Thyroid gland (tissue), 4 donors: ENCODE data around the gene GAL3ST2. TPM values are rescaled to one million over a fixed set of nuclear protein-coding genes. Genes with fewer than 3 reads are reported as not detected.

ENCODE experiments used
- DNase-seq, 2 donors: peaks; one replicate each; pipeline ENCODE4 v3.0.0-alpha.2; 2019
- H3K27ac ChIP-seq, 3 donors: fragments of 200-600 bp; sonication (generic); 1 replicate in 2 of 3; 2 replicates in 1 of 3; pipeline ENCODE4 v1.5.1; 2016 to 2019; ENCODE audit warnings: mild to moderate bottlenecking in 1 of 3, moderate library complexity in 1 of 3
- H3K27me3 ChIP-seq: fragments of 200-600 bp; sonication (generic); one replicate; pipeline ENCODE4 v1.5.1; 2019
- H3K36me3 ChIP-seq, 2 donors: fragments of 200-600 bp; sonication (generic); one replicate each; pipeline ENCODE4 v1.5.1; 2016 to 2019
- H3K4me1 ChIP-seq, 2 donors: fragments of 200-600 bp; sonication (generic); one replicate each; pipeline ENCODE4 v1.5.1; 2017 to 2019
- H3K4me3 ChIP-seq, 3 donors: fragments of 200-600 bp; sonication (generic); replicated peaks in 1 of 3; 1 replicate in 2 of 3; 2 replicates in 1 of 3; pipeline ENCODE4 v1.5.1; 2016; ENCODE audit warnings: mild to moderate bottlenecking in 1 of 3
- H3K9me3 ChIP-seq: fragments of 200-600 bp; sonication (generic); one replicate; pipeline ENCODE4 v1.5.1; 2017
- POLR2A ChIP-seq, 2 donors: fragments of 450-650 bp; IDR thresholded peaks; one replicate each; pipeline ENCODE4 v1.6.1; 2017; ENCODE audit warnings: antibody characterized with exemption in 2 of 2, mild to moderate bottlenecking in 2 of 2, moderate library complexity in 1 of 2
- WGBS, 2 donors: methylation state at CpG; one replicate each; pipeline ENCODE4 v1.1.5; 2017; 5-methylcytosine and 5-hydroxymethylcytosine counted together
- intact Hi-C: fragments of 100-400 bp; cut with DNase I; formaldehyde crosslinking; loops from one replicate; pipeline ENCODE4 v1.15.1; 2023
- total RNA-seq, 4 donors: library from RNA; depleted of rRNA; stranded (reverse); fragments of >200 nt; gene quantifications; one replicate each; pipeline ENCODE4 v1.2.3, GENCODE V29; 2016
- TF ChIP-seq, protein P1 (sequence below), 6 experiments: fragments of 200-600 bp in 3 of 6; fragments of 450-650 bp in 3 of 6; sonication (generic) in 3 of 6; IDR thresholded peaks; one replicate each; pipeline ENCODE4 v1.5.1; 2016 to 2019; ENCODE audit warnings: antibody characterized with exemption in 6 of 6, mild to moderate bottlenecking in 2 of 6, inconsistent platforms in 1 of 6, moderate library complexity in 1 of 6

GAL3ST2 gene
- total RNA-seq, 4 donors from 2014 or later, result not detected

DNA sequence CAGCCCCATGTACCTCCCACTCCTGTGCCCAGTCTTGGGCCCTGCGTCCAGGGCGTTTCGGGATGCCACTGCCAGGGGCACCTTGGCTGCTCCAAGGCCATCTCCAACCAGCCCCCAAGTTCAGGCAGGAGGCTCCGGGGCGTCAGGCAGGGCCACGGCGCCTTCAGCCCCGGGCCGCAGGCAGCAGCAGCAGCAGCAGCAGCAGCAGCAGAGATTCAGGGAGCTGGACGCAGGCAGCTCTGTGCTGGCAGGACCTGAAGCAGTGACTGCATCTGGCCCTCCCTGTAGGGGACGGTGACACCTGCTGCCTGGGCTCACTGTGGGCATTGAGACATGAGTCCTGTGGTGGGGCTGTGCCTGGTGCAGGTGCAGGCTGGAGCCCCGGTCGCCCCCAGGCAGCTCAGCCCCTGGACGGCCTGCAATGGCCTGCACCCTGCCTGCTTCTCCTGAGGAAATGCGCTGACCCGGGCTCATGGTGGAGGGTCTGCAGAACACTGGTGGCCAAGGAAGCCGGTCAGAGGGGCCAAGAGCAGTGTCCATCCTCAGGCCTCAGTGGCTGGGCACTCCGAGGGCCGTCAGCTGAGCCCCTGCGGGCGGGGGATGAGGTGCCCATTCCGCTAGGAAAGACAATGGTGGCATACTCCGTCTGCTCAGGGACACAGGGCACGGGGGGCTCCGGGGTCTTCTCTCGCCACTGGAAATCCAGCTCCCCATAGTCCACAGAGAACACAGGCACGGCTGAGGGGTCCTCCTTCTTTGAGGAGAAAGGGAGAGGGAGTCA lies 74.1 kb downstream of the GAL3ST2 start:
- Histone ChIP-seq H3K36me3 (no peaks in the 10 kb centered on the region), H3K9me3 (no peaks in the 10 kb centered on the region), H3K4me1 (no peaks in the 10 kb centered on the region), H3K27me3 (no peaks in the 10 kb centered on the region), H3K4me3 (no peak overlapping the region), H3K27ac (no peak overlapping the region)
- no peak for DNase-seq
- intact Hi-C loops, result no loop called here
- TF ChIP-seq, protein P1, sequence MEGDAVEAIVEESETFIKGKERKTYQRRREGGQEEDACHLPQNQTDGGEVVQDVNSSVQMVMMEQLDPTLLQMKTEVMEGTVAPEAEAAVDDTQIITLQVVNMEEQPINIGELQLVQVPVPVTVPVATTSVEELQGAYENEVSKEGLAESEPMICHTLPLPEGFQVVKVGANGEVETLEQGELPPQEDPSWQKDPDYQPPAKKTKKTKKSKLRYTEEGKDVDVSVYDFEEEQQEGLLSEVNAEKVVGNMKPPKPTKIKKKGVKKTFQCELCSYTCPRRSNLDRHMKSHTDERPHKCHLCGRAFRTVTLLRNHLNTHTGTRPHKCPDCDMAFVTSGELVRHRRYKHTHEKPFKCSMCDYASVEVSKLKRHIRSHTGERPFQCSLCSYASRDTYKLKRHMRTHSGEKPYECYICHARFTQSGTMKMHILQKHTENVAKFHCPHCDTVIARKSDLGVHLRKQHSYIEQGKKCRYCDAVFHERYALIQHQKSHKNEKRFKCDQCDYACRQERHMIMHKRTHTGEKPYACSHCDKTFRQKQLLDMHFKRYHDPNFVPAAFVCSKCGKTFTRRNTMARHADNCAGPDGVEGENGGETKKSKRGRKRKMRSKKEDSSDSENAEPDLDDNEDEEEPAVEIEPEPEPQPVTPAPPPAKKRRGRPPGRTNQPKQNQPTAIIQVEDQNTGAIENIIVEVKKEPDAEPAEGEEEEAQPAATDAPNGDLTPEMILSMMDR (IDR thresholded peaks at IDR 0.05), result no peak
- WGBS, 2 donors, result 92 to 93% methylated on average over 5 to 6 of the region's 27 CpGs

DNA sequence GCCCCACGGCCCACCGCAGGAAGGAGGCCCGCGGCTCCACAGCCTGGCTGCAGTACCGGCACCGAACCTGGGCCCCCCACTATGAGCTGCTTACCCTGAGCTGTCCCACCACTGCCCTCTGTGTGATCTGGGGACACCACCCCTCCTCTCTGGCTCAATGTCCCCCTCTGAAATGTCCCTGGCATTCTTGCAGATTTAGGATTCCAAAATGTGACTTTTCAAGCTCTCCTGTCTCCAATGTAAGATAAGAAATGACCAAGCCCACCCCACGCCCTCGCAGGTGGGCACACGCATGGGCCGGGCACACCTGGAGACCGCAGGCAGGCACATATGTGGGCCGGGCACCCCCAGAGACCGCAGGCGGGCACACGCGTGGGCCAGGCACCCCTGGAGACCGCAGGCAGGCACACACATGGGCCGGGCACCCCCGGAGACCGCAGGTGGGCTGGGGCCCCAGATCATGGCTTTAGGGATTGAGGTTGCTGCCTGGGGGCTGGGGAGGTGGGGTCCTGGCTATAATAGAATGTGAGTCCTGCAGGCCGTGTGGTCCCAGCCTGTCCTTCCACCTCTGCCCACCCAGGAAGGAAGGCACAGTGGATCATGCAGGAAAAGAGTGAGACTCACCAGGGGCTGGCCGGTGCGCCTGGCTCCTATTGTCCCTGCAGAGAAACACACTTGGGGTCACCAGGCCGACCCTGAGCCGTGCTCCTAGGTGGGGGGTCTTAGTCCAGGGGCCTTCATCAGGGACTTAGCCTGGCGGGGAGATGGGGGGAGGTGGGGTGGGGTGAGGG lies 74.9 kb downstream of the GAL3ST2 start:
- intact Hi-C loops, result no loop called here
- H3K4me3 ChIP-seq, result no peak overlapping the region
- no peaks in the 10 kb centered on the region for H3K4me1 ChIP-seq
- H3K27me3 ChIP-seq, result no peaks in the 10 kb centered on the region
- no peak for TF ChIP-seq POLR2A (IDR thresholded peaks at IDR 0.05)
- TF ChIP-seq, protein P1 (IDR thresholded peaks at IDR 0.05), result no peak
- H3K36me3 ChIP-seq, result no peaks in the 10 kb centered on the region
- no peak for DNase-seq
- no peaks in the 10 kb centered on the region for H3K9me3 ChIP-seq
- no peak overlapping the region for H3K27ac ChIP-seq
- 90 to 92% methylated on average over 13 to 20 of the region's 26 CpGs for WGBS, 2 donors

DNA sequence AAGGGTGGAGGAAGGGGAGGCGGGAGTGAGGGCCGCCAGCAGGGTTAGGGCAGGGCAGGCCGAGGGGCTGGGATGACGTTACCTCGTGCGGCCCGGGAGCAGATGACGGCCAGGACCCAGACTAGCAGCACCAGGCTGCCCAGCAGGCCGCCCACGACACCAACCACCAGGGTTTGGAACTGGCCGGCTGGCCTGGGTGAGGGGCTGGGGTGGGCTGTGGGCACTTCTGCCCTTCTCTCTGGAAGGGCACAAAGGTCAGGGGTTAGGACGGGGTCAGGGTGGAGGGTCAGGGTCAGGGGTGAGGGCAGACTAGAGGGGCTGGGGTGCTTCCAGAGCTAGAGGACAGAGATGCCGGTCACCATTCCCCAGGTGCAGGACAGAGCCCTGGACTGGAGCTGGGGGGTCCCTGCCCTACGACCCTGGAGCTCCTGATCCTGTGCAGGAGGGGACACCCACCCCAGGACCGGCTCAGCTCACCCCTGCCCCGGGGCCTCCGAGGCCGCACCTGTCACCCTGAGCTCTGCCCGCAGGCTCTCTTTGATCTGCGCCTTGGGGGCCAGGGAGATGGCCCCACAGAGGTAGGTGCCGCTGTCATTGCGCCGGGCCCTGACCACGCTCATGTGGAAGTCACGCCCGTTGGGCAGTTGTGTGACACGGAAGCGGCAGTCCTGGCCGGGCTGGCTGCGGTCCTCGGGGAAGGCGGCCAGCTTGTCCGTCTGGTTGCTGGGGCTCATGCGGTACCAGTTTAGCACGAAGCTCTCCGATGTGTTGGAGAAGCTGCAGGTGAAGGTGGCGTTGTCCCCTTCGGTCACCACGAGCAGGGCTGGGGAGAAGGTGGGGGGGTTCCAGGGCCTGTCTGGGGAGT lies 75.7 kb downstream of the GAL3ST2 start:
- DNase-seq, result no peak
- WGBS, 2 donors, result 90 to 98% methylated on average over 19 to 28 of the region's 39 CpGs
- H3K9me3 ChIP-seq, result no peaks in the 10 kb centered on the region
- H3K27ac ChIP-seq, result no peak overlapping the region
- H3K4me3 ChIP-seq, result no peak overlapping the region
- no peaks in the 10 kb centered on the region for H3K4me1 ChIP-seq
- intact Hi-C loops, result no loop called here
- no peak for TF ChIP-seq POLR2A (IDR thresholded peaks at IDR 0.05)
- TF ChIP-seq, protein P1 (IDR thresholded peaks at IDR 0.05), result no peak
- no peaks in the 10 kb centered on the region for H3K36me3 ChIP-seq
- no peaks in the 10 kb centered on the region for H3K27me3 ChIP-seq

DNA sequence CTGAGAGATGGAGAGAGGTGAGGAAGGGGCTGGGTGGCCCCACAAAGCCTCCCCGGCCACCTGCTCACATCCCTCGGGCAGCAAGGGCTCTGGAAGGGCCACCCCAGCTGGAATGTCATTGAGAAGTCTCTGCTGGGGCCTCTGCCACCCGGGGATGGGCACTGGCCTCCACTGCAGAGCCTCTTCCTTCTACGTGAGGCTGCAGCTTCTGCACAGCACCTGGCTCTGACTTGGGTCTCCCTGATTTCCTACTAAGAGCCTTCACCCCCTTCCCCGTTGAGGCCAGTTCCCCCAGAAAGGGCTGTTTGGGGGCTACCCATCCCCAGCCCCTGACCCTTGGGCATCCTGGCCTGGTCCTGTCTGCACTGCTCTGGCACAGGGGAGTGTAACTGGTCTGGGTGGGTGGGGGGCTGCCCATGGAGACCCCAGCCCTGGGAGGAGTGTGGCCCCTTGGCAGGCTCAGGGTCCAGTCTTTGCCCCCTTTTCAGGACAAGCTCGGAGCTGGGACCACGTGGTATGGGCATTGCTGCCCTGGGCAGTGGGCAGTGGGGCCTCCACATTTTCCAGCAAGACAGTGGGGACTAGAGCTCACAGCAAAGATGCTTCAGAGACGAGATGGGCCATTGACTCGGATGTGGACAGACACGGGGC lies 76.5 kb downstream of the GAL3ST2 start:
- H3K36me3 ChIP-seq, result no peaks in the 10 kb centered on the region
- intact Hi-C loops, result no loop called here
- 94 to 100% methylated on average over 1 to 6 of the region's 10 CpGs for WGBS, 2 donors
- H3K4me1 ChIP-seq, result no peaks in the 10 kb centered on the region
- DNase-seq, result no peak
- no peaks in the 10 kb centered on the region for H3K27me3 ChIP-seq
- TF ChIP-seq POLR2A (IDR thresholded peaks at IDR 0.05), result no peak
- TF ChIP-seq, protein P1 (IDR thresholded peaks at IDR 0.05), result no peak
- no peak overlapping the region for H3K4me3 ChIP-seq
- no peak overlapping the region for H3K27ac ChIP-seq
- no peaks in the 10 kb centered on the region for H3K9me3 ChIP-seq

Other genes with a start within 250 kb of the GAL3ST2 start
- gene BOK, start 218.1 kb upstream of the GAL3ST2 start, total RNA-seq, result 10 to 100 TPM; 22.2 to 32.1 (median 27.0) TPM
- 10 to 100 TPM; 42.9 to 53.6 (median 46.2) TPM for gene THAP4, start 139.7 kb upstream of the GAL3ST2 start, total RNA-seq
- 100 to 1,000 TPM in 1 of 4 donors, 10 to 100 TPM in 3; 58.5 to 129 (median 86.2) TPM for gene ATG4B, start 139.1 kb upstream of the GAL3ST2 start, total RNA-seq
- gene DTYMK, start 90.0 kb upstream of the GAL3ST2 start, total RNA-seq, result 10 to 100 TPM in 3 of 4 donors, 1 to 10 TPM in 1; 9.6 to 24.0 (median 15.7) TPM
- gene ING5, start 74.8 kb upstream of the GAL3ST2 start, total RNA-seq, result 10 to 100 TPM; 42.2 to 76.3 (median 59.9) TPM
- 10 to 100 TPM; 20.2 to 34.4 (median 23.0) TPM for gene D2HGDH, start 42.2 kb upstream of the GAL3ST2 start, total RNA-seq
- gene NEU4, start 32.4 kb downstream of the GAL3ST2 start, total RNA-seq, result 1 to 10 TPM in 2 of 4 donors, under 1 TPM in 1, not detected in 1; 0.78 to 5.7 (median 1.1) TPM
- gene PDCD1, start 82.1 kb downstream of the GAL3ST2 start, total RNA-seq, result 1 to 10 TPM in 2 of 4 donors, under 1 TPM in 2; 0.49 to 2.3 (median 1.1) TPM
- gene RTP5, start 92.9 kb downstream of the GAL3ST2 start, total RNA-seq, result under 1 TPM in 1 of 4 donors, not detected in 3; 0.13 TPM